ENCODE results near the gene EGLN2. TPM values are rescaled to one million over a fixed set of nuclear protein-coding genes. Genes with fewer than 3 reads are reported as not detected.
"Not testable (repeated sequence)": the region's sequence is repeated elsewhere in the genome, so short reads cannot be mapped to it uniquely, and the experiment has no call there.

The EGLN2 gene
- total and polyA plus RNA-seq, 10 of the 15 experiments (the other 5 are each of a cell fraction or from before 2014, with no cell fraction given) = 8.6 to 93.0 (median 66.8) TPM

DNA sequence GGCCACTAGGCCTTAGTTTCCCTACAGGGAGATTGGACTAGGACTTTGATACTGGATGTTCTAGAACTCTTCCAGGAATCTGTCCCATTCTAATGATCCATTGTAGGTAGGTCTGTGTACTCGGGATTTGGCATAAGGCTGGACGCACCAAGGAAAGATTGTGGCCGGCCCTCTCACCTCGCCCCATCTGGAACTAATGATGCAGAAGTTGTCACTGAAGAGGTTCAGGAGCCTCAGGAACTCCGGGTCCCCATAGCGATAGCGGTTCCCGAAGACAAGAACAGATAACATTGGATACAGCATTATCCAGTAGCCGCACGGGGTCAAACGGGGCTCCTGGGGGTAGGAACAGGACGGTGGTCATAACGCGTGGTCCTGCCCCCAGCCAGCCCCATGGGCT, 11.2 kb downstream of the EGLN2 start:
- Histone ChIP-seq H3K4me3 (no peak overlapping the region), H3K36me3 (ENCODE audit: control insufficient read depth in 2 of 2, insufficient read depth in 2 of 2, low read length in 1 of 2) (peaks cover 7 to 17% of the 10 kb centered on the region in 2 experiments; a peak in 3 of 4 replicates), H3K4me2 (ENCODE audit: control insufficient read depth, insufficient read depth) (no peak overlapping the region), H3K4me1 (ENCODE audit: control insufficient read depth, insufficient read depth, low read length) (peaks cover 9% of the 10 kb centered on the region), H4K20me1 (ENCODE audit: control insufficient read depth, insufficient read depth) (0 out of 2 replicates have a peak, but pooled peaks cover 3% of the 10 kb centered on the region), H3K27ac (ENCODE audit: control insufficient read depth, insufficient read depth) (no peak overlapping the region), H2AFZ (ENCODE audit: control insufficient read depth, low read depth, low read length) (no peak overlapping the region), H3K27me3 (replicated peaks in 1 of 2; ENCODE audit: control insufficient read depth in 2 of 2, insufficient read depth in 2 of 2, low read length in 1 of 2) (no peaks in the 10 kb centered on the region), H3K79me2 (ENCODE audit: control insufficient read depth, insufficient read depth, low read length) (peaks cover 7% of the 10 kb centered on the region), H3K9ac (ENCODE audit: control insufficient read depth, insufficient read depth, low read length) (no peak overlapping the region), H3K9me3 (replicated peaks; ENCODE audit: control insufficient read depth, insufficient read depth, low read length) (no peaks in the 10 kb centered on the region)
- ATAC-seq = no peak
- in situ Hi-C loops (cut with MboI) = loop anchor here (5.0 kb wide), 1 partner anchor 322 kb away; no protein-coding TSS in a partner anchor
- ChIA-PET SMC1A (ENCODE audit: uncharacterized antibody, unreplicated experiment) (interaction anchor here (1.2 kb wide), 1 partner anchor 147 kb away, joined by 5 read pairs; no protein-coding TSS in a partner anchor), CTCF (interaction anchor here (5.9 kb wide), 1 partner anchor 147 kb away, joined by 51 read pairs; no protein-coding TSS in a partner anchor), RAD21 (ENCODE audit: unreplicated experiment) (no interaction called here), POLR2A (no interaction called here)
- TF ChIP-seq RFX5 (IDR thresholded peaks at IDR 0.05; ENCODE audit: low read depth, low read length) = no peak
- no peak for TF ChIP-seq RELA (IDR thresholded peaks at IDR 0.05; ENCODE audit: borderline replicate concordance, partially characterized antibody)
- TF ChIP-seq CTCF (IDR thresholded peaks at IDR 0.05 in 2 of 3, conservative IDR thresholded peaks at IDR 0.05 in 1 of 3; ENCODE audit: control insufficient read depth in 2 of 3, extremely low read depth in 1 of 3, insufficient read depth in 1 of 3, low read depth in 3 of 3, low read length in 3 of 3) = no peak
- no peak for TF ChIP-seq MTA3 (IDR thresholded peaks at IDR 0.05; ENCODE audit: borderline replicate concordance, low read length)
- intact Hi-C loops (cut with micrococcal nuclease; ENCODE audit: unreplicated experiment) = no loop called here
- no peak for DNase-seq (ENCODE audit: low read depth, low spot score)
- FAIRE-seq = no peak
- no TSS peak for BruUV-seq (replicated peaks)
- 94% methylated on average over 10 of the region's 14 CpGs for WGBS (ENCODE audit: insufficient coverage, insufficient replicate concordance, low lambda C conversion rate, missing lambda C conversion rate)

GRCh38 chr19:40810649-40811408, 11.8 kb downstream of the EGLN2 start:
- H3K27me3 ChIP-seq (replicated peaks in 1 of 2; ENCODE audit: control insufficient read depth in 2 of 2, insufficient read depth in 2 of 2, low read length in 1 of 2); DNase-seq (ENCODE audit: low read depth, low spot score); H3K4me1 ChIP-seq (ENCODE audit: control insufficient read depth, insufficient read depth, low read length); H4K20me1 ChIP-seq (ENCODE audit: control insufficient read depth, insufficient read depth); BruUV-seq (replicated peaks); H3K27ac ChIP-seq (ENCODE audit: control insufficient read depth, insufficient read depth); H3K9ac ChIP-seq (ENCODE audit: control insufficient read depth, insufficient read depth, low read length); intact Hi-C loops (cut with micrococcal nuclease; ENCODE audit: unreplicated experiment); H3K79me2 ChIP-seq (ENCODE audit: control insufficient read depth, insufficient read depth, low read length); POLR2A ChIA-PET; H3K9me3 ChIP-seq (replicated peaks; ENCODE audit: control insufficient read depth, insufficient read depth, low read length): not testable (repeated sequence)
- ATAC-seq (peak; percentile 83), FAIRE-seq (peak; percentile 85)
- peak overlapping the region; percentile 71 for H3K4me2 ChIP-seq (ENCODE audit: control insufficient read depth, insufficient read depth)
- in situ Hi-C loops (cut with MboI) = loop anchor here (5.0 kb wide), 1 partner anchor 321 kb away; no protein-coding TSS in a partner anchor
- CTCF ChIA-PET = interaction anchor here (0.7 to 1.4 kb wide), 3 partner anchors 10 to 153 kb away, joined by 3 to 4 read pairs (median 3); no protein-coding TSS in a partner anchor
- 22% methylated on average over 65 of the region's 65 CpGs for WGBS (ENCODE audit: insufficient coverage, insufficient replicate concordance, low lambda C conversion rate, missing lambda C conversion rate)
- SMC1A ChIA-PET (ENCODE audit: uncharacterized antibody, unreplicated experiment) = interaction anchor here (1.2 kb wide), 1 partner anchor 148 kb away, joined by 5 read pairs; no protein-coding TSS in a partner anchor
- H3K4me3 ChIP-seq = peak overlapping the region; percentile 47; the same call in 1 of the 2 replicates
- H3K36me3 ChIP-seq (ENCODE audit: control insufficient read depth in 2 of 2, insufficient read depth in 2 of 2, low read length in 1 of 2) = peaks cover 7 to 16% of the 10 kb centered on the region in 2 experiments; a peak in 3 of 4 replicates
- RAD21 ChIA-PET (ENCODE audit: unreplicated experiment) = interaction anchor here (1.1 kb wide), 1 partner anchor 60 kb away, joined by 3 read pairs; the partner anchor contains the start of genes ACTMAP and SNRPA
- peak overlapping the region; percentile 63 for H2AFZ ChIP-seq (ENCODE audit: control insufficient read depth, low read depth, low read length)
